RPMI7951 (cell line): ENCODE results near the gene SFTPB. TPM values are rescaled to one million over a fixed set of nuclear protein-coding genes. Genes with fewer than 3 reads are reported as not detected.

ENCODE experiments used
- DNase-seq: peaks from one replicate; pipeline ENCODE4 v3.0.0-alpha.2; 2012; ENCODE audit warnings: low read depth
- total RNA-seq: library from RNA; depleted of rRNA; stranded (reverse); fragments of >200 nt; shearing (Covaris generic); gene quantifications from 2 replicates; pipeline ENCODE4 v1.2.3, GENCODE V29; 2014; rRNA removed

SFTPB gene
- total RNA-seq, 1 experiment from 2014 or later, result not detected

DNA sequence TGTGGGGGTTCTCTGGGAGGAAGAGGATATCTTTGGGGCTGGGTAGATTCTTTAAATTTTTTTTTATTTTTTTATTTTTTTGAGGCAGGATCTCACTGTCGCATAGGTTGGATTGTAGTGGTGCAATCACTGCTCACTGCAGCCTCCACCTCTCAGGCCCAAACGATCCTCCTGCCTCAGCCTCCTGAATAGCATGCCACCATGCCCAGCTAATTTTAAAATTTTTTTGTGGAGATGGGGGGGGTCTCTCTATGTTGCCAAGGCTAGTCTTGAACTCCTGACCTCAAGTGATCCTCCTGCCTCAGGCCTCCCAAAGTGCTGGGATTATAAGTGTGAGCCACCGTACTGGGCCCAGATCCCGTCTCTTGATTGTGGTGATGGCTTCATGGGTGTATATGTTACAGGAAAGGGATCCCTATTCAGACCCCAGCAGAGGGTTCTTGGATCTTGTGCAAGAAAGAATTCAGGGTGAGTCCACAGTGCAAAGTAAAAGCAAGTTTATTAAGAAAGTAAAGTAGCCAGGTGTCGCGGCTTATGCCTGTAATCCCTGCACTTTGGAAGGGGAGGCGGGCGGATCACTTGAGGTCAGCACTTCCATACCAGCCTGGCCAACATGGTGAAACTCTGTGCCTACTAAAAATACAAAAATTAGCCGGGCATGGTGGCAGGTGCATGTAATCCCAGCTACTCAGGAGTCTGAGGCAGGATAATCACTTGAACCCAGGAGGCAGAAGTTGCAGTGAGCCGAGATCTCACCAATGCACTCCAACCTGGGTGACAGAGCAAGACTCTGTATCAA lies 54.1 kb downstream of the SFTPB start:
- no peak for DNase-seq

DNA sequence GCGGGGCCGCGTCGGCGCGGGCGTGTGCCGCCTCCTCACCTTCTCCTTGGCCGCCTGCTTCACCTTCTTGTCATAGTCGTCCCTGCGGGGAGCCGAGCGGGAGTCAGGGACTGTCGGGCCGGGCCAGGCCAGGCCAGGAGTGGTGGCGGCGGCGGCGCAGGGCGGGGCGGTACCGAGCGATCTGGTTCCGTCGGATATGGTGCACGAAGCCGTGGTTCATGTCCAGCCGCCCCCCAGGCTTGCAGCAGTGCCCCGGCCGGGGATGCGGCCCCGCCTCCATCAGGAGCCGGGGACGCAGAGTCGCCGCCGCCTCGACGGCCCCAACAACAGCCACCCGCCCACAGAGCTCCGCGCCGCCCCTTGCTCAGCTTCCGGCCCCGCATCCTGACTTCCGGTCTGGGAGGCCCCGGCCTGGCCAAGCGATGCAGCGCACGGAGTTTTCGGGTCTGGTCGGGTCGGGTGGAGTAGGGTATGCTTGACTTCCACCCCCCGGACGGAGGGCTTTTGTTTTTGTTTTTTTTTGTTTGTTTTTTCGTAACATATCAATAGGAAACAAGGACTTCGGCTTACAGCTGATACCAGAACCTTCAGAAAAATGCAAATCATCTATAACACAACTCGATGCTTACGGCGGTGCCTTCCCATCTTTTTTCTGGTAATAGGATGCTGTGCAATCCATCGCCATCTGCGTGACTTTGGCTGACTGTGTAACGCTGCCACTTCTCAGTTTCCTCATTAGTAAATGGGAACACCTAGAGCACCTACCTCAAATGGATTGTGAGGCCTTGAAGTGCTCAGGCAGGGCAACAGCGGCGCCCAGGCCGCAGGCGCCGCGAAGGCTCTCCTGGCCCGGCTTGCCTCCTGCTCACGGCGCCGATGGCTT lies 56.1 kb downstream of the SFTPB start, which contains the start of gene C2orf68:
C2orf68 (minus strand) TSS at position 362 of the 883 bp plus-strand sequence; CDS start at position 280, 82 bp downstream.
- DNase-seq, result peak; percentile 88

DNA sequence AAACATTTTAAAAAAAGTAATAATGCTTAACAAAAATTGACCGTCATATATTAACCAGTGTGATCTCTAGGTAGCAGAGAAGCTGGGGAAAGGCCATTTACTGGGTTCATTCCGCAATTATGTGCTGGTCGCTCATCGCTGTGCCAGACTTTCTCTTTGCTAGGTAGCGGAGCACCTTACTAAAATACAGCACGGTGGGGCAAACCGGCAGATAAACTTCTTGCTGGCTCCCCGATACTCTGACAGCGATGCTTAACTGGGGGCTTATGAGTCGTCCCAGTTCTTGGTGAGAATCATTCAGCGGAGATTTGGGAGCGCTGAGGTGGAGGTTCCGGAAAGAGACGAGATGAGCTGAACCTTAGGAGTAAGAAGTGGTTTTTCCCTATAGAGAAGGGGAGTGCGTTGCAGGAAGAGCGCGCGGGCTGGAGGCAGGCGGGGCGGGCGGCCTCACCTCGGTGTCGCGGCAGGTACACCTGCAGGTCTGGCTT lies 56.7 kb downstream of the SFTPB start:
- no peak for DNase-seq

Other genes with a start within 250 kb of the SFTPB start
- not detected in 2 replicates for gene SH2D6, start 249.5 kb downstream of the SFTPB start, total RNA-seq
- gene MAT2A, start 129.0 kb downstream of the SFTPB start, total RNA-seq, result 52.0 and 61.4 TPM in 2 replicates
- gene GGCX, start 106.7 kb downstream of the SFTPB start, total RNA-seq, result 52.4 and 59.3 TPM in 2 replicates
- 25.0 and 27.6 TPM in 2 replicates for gene VAMP8, start 90.6 kb downstream of the SFTPB start, total RNA-seq
- 25.7 and 33.6 TPM in 2 replicates for gene VAMP5, start 83.8 kb downstream of the SFTPB start, total RNA-seq
- 359 and 388 TPM in 2 replicates for gene RNF181, start 72.5 kb downstream of the SFTPB start, total RNA-seq
- 5.5 and 6.2 TPM in 2 replicates for gene TMEM150A, start 65.5 kb downstream of the SFTPB start, total RNA-seq
- 20.0 and 27.9 TPM in 2 replicates for gene C2orf68, start 56.1 kb downstream of the SFTPB start, total RNA-seq
- 76.4 and 77.8 TPM in 2 replicates for gene USP39, start 52.0 kb downstream of the SFTPB start, total RNA-seq
- not detected in 2 replicates for gene GNLY, start 26.2 kb upstream of the SFTPB start, total RNA-seq
- 7.2 and 7.3 TPM in 2 replicates for gene ATOH8, start 85.8 kb upstream of the SFTPB start, total RNA-seq
- gene ST3GAL5, start 220.8 kb upstream of the SFTPB start, total RNA-seq, result 83.2 and 98.5 TPM in 2 replicates